ENCODE results near the gene C19orf53.
A peak's percentile ranks its signal among the peaks of the same experiment; 100 is the strongest.
"Not testable (repeated sequence)": the region's sequence is repeated elsewhere in the genome, so short reads cannot be mapped to it uniquely, and the experiment has no call there.

Gene C19orf53

DNA sequence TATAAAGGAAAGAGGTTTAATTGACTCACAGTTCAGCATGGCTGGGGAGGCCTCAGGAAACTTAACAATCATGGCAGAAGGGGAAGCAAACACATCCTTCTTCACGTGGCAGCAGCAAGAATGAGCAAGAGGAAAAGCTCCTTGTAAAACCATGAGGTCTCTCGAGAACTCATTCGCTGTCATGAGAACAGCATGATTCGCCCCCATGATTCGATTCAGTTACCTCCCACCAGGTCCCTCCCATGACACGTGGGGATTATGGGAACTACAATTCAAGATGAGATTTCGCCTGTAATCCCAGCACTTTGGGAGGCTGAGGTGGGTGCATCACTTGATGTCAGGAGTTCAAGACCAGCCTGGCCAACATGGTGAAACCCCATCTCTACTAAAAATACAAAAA lies 20.6 kb upstream of the C19orf53 start:
- DNase-seq, ATAC-seq, H3K9me3 Mint-ChIP-seq, H3K27ac Mint-ChIP-seq, H3K27me3 Mint-ChIP-seq, H3K4me3 Mint-ChIP-seq: not testable (repeated sequence)
- H3K36me3 Mint-ChIP-seq (ENCODE audit: low read depth): peaks cover 31% of the 10 kb centered on the region
- peaks cover 17% of the 10 kb centered on the region for H3K4me1 Mint-ChIP-seq

- Mint-ChIP-seq H3K4me3 (no peak overlapping the region), H3K4me1 (no peaks in the 10 kb centered on the region), H3K36me3 (ENCODE audit: low read depth) (peaks cover 29% of the 10 kb centered on the region), H3K27ac (no peak overlapping the region), H3K9me3 (no peaks in the 10 kb centered on the region), H3K27me3 (no peaks in the 10 kb centered on the region)
- ATAC-seq: no peak
- DNase-seq: no peak
Observed at GRCh38 chr19:13756210-13756609, 18.0 kb upstream of the C19orf53 start.

- ATAC-seq (no peak), DNase-seq (no peak)
- H3K27ac Mint-ChIP-seq: no peak overlapping the region
- no peaks in the 10 kb centered on the region for H3K4me1 Mint-ChIP-seq
- peaks cover 28% of the 10 kb centered on the region for H3K36me3 Mint-ChIP-seq (ENCODE audit: low read depth)
- H3K9me3 Mint-ChIP-seq: no peaks in the 10 kb centered on the region
- H3K27me3 Mint-ChIP-seq: no peaks in the 10 kb centered on the region
- no peak overlapping the region for H3K4me3 Mint-ChIP-seq
Observed at GRCh38 chr19:13757805-13758772, 16.2 kb upstream of the C19orf53 start.

GRCh38 chr19:13758795-13759194 lies 15.5 kb upstream of the C19orf53 start:
- ATAC-seq (no peak), DNase-seq (no peak)
- peaks cover 2% of the 10 kb centered on the region for H3K4me1 Mint-ChIP-seq
- no peak overlapping the region for H3K4me3 Mint-ChIP-seq
- H3K27ac Mint-ChIP-seq: no peak overlapping the region
- peaks cover 27% of the 10 kb centered on the region for H3K36me3 Mint-ChIP-seq (ENCODE audit: low read depth)
- no peaks in the 10 kb centered on the region for H3K27me3 Mint-ChIP-seq
- H3K9me3 Mint-ChIP-seq: no peaks in the 10 kb centered on the region

DNA sequence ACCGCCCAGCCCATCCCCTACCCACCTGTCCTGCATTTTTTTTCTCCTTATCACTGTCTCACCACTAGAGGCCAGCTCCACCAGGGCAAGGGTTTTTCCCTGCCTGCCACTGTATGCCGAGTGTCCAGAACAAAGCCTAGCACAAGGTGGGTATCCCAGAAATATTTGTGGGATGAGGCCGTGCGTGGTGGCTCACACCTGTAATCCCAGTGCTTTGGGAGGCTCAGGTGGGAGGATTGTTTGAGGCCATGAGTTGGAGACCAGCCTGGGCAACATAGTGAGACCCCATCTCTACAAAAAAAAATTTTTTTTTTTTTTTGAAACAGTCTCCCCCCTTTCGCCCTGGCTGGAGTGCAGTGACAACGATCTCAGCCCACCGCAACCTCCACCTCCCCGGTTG lies 12.8 kb upstream of the C19orf53 start:
- H3K36me3 Mint-ChIP-seq (ENCODE audit: low read depth): peaks cover 22% of the 10 kb centered on the region
- H3K4me1 Mint-ChIP-seq: peaks cover 14% of the 10 kb centered on the region
- no peaks in the 10 kb centered on the region for H3K27me3 Mint-ChIP-seq
- no peak overlapping the region for H3K4me3 Mint-ChIP-seq
- DNase-seq (no peak), ATAC-seq (no peak)
- no peaks in the 10 kb centered on the region for H3K9me3 Mint-ChIP-seq
- H3K27ac Mint-ChIP-seq: no peak overlapping the region

DNA sequence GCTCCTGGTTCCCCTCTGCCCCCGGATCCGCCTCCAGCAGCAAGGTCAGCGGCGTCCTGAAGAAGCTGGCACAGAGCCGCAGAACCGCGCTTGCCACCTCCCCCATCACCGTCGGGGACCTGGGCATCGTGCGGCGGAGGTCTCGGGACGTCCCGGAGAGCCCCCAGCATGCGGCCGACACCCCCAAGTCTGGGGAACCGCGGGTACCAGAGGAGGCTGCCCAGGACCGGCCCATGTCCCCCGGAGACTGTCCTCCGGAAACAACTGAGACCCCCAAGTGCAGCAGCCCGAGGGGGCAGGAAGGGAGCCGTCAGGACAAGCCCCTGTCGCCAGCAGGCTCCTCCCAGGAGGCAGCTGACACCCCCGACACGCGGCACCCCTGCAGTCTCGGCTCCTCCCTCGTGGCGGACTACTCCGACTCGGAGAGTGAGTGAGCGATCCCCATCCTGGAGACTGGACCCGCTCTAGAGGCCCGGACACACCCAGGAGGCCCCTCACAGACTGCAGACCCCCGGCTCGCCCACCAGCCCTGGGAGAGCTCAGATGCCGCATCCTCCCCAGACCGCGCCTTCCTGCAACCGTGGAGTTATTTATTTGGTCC lies 11.5 kb upstream of the C19orf53 start:
- H3K4me1 Mint-ChIP-seq: peaks cover 14% of the 10 kb centered on the region
- H3K27me3 Mint-ChIP-seq: no peaks in the 10 kb centered on the region
- H3K4me3 Mint-ChIP-seq: no peak overlapping the region
- no peaks in the 10 kb centered on the region for H3K9me3 Mint-ChIP-seq
- no peak overlapping the region for H3K27ac Mint-ChIP-seq
- ATAC-seq: no peak
- peaks cover 16% of the 10 kb centered on the region for H3K36me3 Mint-ChIP-seq (ENCODE audit: low read depth)
- no peak for DNase-seq

- no peaks in the 10 kb centered on the region for H3K9me3 Mint-ChIP-seq
- H3K4me1 Mint-ChIP-seq: peaks cover 14% of the 10 kb centered on the region
- H3K27ac Mint-ChIP-seq: peak overlapping the region; percentile 73
Observed at GRCh38 chr19:13763265-13763664, 11.0 kb upstream of the C19orf53 start.

DNA sequence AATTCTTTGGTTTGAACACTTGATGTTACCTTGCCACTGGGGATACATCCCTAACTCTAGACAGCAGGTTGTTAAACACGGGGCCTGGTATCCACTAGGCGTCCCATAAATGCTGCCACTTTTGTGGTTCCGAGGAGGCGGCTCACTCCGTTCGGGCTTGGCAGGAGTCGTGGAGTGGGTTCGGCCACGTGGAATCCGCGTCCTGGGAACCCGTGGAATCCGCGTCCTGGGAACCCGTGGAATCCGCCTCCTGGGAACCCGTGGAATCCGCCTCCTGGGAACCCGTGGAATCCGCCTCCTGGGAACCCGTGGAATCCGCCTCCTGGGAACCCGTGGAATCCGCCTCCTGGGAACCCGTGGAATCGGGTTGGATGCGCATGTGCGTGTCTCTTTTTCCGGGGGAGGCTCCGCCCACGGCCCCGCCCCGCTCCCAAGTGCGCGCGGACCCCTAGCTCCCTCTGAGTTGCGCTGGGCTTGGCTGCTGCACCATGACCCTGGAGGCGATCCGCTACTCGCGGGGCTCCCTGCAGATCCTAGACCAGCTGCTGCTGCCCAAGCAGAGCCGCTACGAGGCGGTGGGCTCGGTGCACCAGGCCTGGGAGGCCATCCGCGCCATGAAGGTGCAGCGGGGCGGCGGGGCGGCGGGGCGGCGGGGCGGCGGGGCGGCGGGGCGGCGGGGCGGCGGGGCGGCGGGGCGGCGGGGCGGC lies 10.0 kb upstream of the C19orf53 start, which contains the start of gene MRI1:
Gene MRI1 (plus strand): TSS at position 422 of the 707 bp plus-strand sequence. CDS start 67 bp downstream, at position 489.
- H3K4me3 Mint-ChIP-seq: peak within 1 kb of the TSS; percentile 81
- H3K9me3 Mint-ChIP-seq: no peaks in the 10 kb centered on the region
- peak; percentile 58 for ATAC-seq
- H3K36me3 Mint-ChIP-seq (ENCODE audit: low read depth): peaks cover 13% of the 10 kb centered on the region
- H3K27me3 Mint-ChIP-seq: no peaks in the 10 kb centered on the region
- peak; percentile 77 for DNase-seq
- peak within 1 kb of the TSS; percentile 85 for H3K27ac Mint-ChIP-seq
- peaks cover 14% of the 10 kb centered on the region for H3K4me1 Mint-ChIP-seq

More at GRCh38 chr19:13763265-13763664, 11.0 kb upstream of the C19orf53 start:
- Mint-ChIP-seq H3K27me3 (no peaks in the 10 kb centered on the region), H3K4me3 (peak overlapping the region; percentile 80), H3K36me3 (ENCODE audit: low read depth) (peaks cover 15% of the 10 kb centered on the region)
- DNase-seq (no peak), ATAC-seq (no peak)

DNA sequence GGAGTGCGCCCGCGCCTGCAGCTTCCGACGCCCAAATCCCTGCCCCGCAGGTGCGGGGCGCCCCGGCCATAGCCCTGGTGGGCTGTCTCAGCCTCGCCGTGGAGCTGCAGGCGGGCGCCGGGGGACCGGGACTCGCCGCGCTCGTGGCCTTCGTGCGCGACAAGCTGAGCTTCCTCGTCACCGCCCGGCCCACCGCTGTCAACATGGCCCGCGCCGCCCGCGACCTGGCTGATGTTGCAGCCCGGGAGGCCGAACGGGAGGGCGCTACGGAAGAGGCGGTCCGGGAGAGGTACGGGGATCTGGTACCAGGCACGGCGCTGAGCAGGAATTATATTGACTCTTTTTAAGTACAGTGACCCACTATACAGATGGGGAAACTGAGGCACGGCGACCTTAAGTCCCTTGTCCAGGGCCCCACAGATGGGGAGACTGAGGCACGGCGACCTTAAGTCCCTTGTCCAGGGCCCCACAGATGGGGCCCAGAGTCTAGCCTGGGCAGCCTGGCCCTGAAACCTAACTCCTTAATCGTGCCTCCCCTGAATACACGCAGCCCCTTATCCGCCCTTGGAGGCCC lies 9.3 kb upstream of the C19orf53 start:
- peaks cover 13% of the 10 kb centered on the region for H3K36me3 Mint-ChIP-seq (ENCODE audit: low read depth)
- ATAC-seq: peak; percentile 33
- no peaks in the 10 kb centered on the region for H3K9me3 Mint-ChIP-seq
- peaks cover 14% of the 10 kb centered on the region for H3K4me1 Mint-ChIP-seq
- peak overlapping the region; percentile 81 for H3K27ac Mint-ChIP-seq
- H3K27me3 Mint-ChIP-seq: no peaks in the 10 kb centered on the region
- peak; percentile 47 for DNase-seq
- peak overlapping the region; percentile 81 for H3K4me3 Mint-ChIP-seq

DNA sequence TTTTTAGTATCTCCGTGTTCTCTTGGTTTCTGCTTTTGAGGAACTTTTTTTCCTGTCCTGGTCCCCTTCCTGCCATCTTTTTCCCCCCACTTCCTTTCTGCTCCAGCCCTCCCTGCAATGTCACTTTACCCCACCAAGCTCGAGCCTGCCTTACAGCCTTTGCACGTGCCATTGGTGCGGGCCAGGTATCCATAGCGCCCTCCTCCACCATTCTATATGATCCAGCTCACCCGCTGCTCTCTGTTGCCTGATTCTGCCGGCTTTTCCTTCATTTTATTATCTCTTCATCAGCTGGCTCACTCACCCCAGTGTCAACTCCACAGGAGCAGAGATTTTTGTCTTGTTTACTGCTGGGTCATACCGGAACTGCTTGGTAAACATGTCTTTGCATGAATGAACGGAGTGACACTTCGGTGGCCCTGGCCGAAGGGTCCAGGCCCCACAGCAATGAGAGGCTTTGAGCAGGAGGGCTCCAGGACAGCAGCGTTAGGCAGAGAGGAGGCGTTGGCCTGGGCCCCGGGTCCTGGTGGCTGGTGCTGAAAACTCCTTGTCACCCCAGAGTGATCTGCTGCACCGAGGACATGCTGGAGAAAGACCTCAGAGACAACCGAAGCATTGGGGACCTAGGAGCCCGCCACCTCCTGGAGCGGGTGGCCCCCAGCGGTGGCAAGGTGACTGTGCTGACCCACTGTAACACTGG lies 8.7 kb upstream of the C19orf53 start:
- peaks cover 14% of the 10 kb centered on the region for H3K4me1 Mint-ChIP-seq
- peaks cover 13% of the 10 kb centered on the region for H3K36me3 Mint-ChIP-seq (ENCODE audit: low read depth)
- H3K4me3 Mint-ChIP-seq: peak overlapping the region; percentile 81
- DNase-seq: no peak
- H3K27me3 Mint-ChIP-seq: no peaks in the 10 kb centered on the region
- peak overlapping the region; percentile 81 for H3K27ac Mint-ChIP-seq
- no peak for ATAC-seq
- no peaks in the 10 kb centered on the region for H3K9me3 Mint-ChIP-seq

- no peak overlapping the region for H3K27ac Mint-ChIP-seq
- peaks cover 13% of the 10 kb centered on the region for H3K36me3 Mint-ChIP-seq (ENCODE audit: low read depth)
- H3K27me3 Mint-ChIP-seq: no peaks in the 10 kb centered on the region
- peaks cover 14% of the 10 kb centered on the region for H3K4me1 Mint-ChIP-seq
- ATAC-seq (no peak), DNase-seq (no peak)
- H3K4me3 Mint-ChIP-seq: peak overlapping the region; percentile 81
- H3K9me3 Mint-ChIP-seq: no peaks in the 10 kb centered on the region
Observed at GRCh38 chr19:13766095-13766481, 8.2 kb upstream of the C19orf53 start.

DNA sequence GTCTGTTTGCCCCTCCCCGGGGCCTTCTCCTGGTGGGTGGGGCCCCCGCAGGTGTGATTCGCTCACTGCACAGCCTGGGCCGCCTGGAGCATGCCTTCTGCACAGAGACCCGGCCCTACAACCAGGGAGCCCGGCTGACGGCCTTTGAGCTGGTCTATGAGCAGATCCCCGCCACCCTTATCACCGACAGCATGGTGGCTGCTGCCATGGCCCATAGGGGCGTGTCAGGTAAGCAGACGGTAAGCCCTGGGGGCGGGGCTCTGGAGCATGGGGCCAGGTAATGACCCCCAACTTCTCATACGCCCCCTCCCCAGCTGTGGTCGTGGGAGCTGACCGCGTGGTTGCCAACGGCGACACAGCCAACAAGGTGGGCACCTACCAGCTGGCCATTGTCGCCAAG lies 5.7 kb upstream of the C19orf53 start:
- DNase-seq (no peak), ATAC-seq (no peak)
- H3K27ac Mint-ChIP-seq: no peak overlapping the region
- no peaks in the 10 kb centered on the region for H3K27me3 Mint-ChIP-seq
- no peak overlapping the region for H3K4me3 Mint-ChIP-seq
- no peaks in the 10 kb centered on the region for H3K9me3 Mint-ChIP-seq
- peaks cover 14% of the 10 kb centered on the region for H3K4me1 Mint-ChIP-seq
- peaks cover 12% of the 10 kb centered on the region for H3K36me3 Mint-ChIP-seq (ENCODE audit: low read depth)

DNA sequence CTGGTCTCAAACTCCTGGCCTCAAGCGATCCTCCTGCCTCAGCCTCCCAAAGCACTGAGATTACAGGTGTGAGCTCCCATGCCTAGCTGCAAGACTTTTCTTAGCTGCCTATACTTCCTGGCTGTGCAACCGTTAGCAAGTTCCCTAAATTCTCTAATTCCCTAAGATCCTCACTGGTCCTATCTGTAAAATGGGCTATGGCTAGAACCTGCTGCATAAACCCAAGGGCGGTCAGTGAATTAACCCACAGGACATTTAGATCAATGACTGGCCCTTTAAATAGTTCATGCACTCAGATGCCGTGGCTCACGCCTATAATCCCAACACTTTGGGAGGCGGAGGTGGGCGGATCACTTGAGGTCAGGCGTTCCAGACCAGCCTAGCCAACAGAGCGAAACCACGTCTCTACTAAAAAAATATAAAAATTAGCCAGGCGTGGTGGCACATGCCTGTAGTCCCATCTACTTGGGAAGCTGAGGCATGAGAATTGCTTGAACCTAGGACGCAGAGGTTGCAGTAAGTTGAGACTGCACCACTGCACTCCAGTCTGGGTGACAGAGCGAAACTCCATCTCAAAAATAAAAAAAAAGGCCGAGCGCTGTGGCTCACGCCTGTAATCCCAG lies 4.1 kb upstream of the C19orf53 start:
- no peak for DNase-seq
- no peak overlapping the region for H3K4me3 Mint-ChIP-seq
- H3K4me1 Mint-ChIP-seq: peaks cover 15% of the 10 kb centered on the region
- no peaks in the 10 kb centered on the region for H3K9me3 Mint-ChIP-seq
- no peak overlapping the region for H3K27ac Mint-ChIP-seq
- no peak for ATAC-seq
- peaks cover 9% of the 10 kb centered on the region for H3K36me3 Mint-ChIP-seq (ENCODE audit: low read depth)
- H3K27me3 Mint-ChIP-seq: no peaks in the 10 kb centered on the region

Data from activated naive CD8-positive, alpha-beta T cell treated with anti-CD3 and anti-CD28 coated beads, Interleukin-2, amount 50 U/mL, for 24 hours (primary cell).